Measurements from ENCODE around the gene ADAMTS3. TPM values are rescaled to one million over a fixed set of nuclear protein-coding genes. Genes with fewer than 3 reads are reported as not detected.

Gene ADAMTS3
- total RNA-seq, 4 donors from 2014 or later: 0.37 to 3.6 (median 0.75) TPM

GRCh38 chr4:72255269-72255668 lies 313.8 kb downstream of the ADAMTS3 start:
- 87 to 100% methylated on average over 1 of the region's 1 CpG for WGBS, 2 donors
- intact Hi-C loops (cut with DNase I; ENCODE audit: low total_unique reads): no loop called here
- H3K4me3 ChIP-seq (ENCODE audit: low read depth, poor library complexity, severe bottlenecking): no peak overlapping the region
- no peak for DNase-seq (ENCODE audit: low spot score in 2 of 2)
- TF ChIP-seq, protein P1, sequence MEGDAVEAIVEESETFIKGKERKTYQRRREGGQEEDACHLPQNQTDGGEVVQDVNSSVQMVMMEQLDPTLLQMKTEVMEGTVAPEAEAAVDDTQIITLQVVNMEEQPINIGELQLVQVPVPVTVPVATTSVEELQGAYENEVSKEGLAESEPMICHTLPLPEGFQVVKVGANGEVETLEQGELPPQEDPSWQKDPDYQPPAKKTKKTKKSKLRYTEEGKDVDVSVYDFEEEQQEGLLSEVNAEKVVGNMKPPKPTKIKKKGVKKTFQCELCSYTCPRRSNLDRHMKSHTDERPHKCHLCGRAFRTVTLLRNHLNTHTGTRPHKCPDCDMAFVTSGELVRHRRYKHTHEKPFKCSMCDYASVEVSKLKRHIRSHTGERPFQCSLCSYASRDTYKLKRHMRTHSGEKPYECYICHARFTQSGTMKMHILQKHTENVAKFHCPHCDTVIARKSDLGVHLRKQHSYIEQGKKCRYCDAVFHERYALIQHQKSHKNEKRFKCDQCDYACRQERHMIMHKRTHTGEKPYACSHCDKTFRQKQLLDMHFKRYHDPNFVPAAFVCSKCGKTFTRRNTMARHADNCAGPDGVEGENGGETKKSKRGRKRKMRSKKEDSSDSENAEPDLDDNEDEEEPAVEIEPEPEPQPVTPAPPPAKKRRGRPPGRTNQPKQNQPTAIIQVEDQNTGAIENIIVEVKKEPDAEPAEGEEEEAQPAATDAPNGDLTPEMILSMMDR (IDR thresholded peaks at IDR 0.05): no peak
- no peak for TF ChIP-seq POLR2A (IDR thresholded peaks at IDR 0.05)

GRCh38 chr4:72243641-72244040 lies 325.4 kb downstream of the ADAMTS3 start:
- no peak for TF ChIP-seq POLR2A (IDR thresholded peaks at IDR 0.05)
- TF ChIP-seq, protein P1 (IDR thresholded peaks at IDR 0.05): no peak
- no peak for DNase-seq (ENCODE audit: low spot score in 2 of 2)
- H3K4me3 ChIP-seq (ENCODE audit: low read depth, poor library complexity, severe bottlenecking): no peak overlapping the region
- intact Hi-C loops (cut with DNase I; ENCODE audit: low total_unique reads): no loop called here
- WGBS, 2 donors: 24 to 28% methylated on average over 3 of the region's 3 CpGs

- H3K4me3 ChIP-seq (ENCODE audit: low read depth, poor library complexity, severe bottlenecking): no peak overlapping the region
Observed at GRCh38 chr4:72239487-72240116, 329.4 kb downstream of the ADAMTS3 start.

More at GRCh38 chr4:72239487-72240116, 329.4 kb downstream of the ADAMTS3 start:
- intact Hi-C loops (cut with DNase I; ENCODE audit: low total_unique reads): no loop called here
- no peak for DNase-seq (ENCODE audit: low spot score in 2 of 2)
- TF ChIP-seq, protein P1 (IDR thresholded peaks at IDR 0.05): no peak
- TF ChIP-seq POLR2A (IDR thresholded peaks at IDR 0.05): no peak
